HUES64 (cell line): ENCODE results near the gene IL2RA.

ENCODE experiments used
- H3K27ac ChIP-seq: 2 replicates; pipeline ENCODE4 v1.7.0; 2013; ENCODE audit warnings: low read depth, low read length, inconsistent platforms
- H3K27me3 ChIP-seq: 2 replicates; pipeline ENCODE4 v1.6.1; 2013; ENCODE audit warnings: mild to moderate bottlenecking, low read length; ENCODE audit not compliant: insufficient read depth
- H3K36me3 ChIP-seq: 2 replicates; pipeline ENCODE4 v1.6.1; 2013; ENCODE audit warnings: mild to moderate bottlenecking, low read length; ENCODE audit not compliant: insufficient read depth
- H3K4me1 ChIP-seq: 2 replicates; pipeline ENCODE4 v1.6.1; 2013; ENCODE audit warnings: mild to moderate bottlenecking, low read length, moderate library complexity; ENCODE audit not compliant: insufficient read depth
- H3K4me3 ChIP-seq: 2 replicates; pipeline ENCODE4 v1.5.1; 2013; ENCODE audit warnings: mild to moderate bottlenecking, low read length, moderate library complexity
- H3K9ac ChIP-seq: 2 replicates; pipeline ENCODE4 v1.6.1; 2013; ENCODE audit warnings: mild to moderate bottlenecking, low read depth, low read length
- H3K9me3 ChIP-seq: 2 replicates; pipeline ENCODE4 v1.6.1; 2013; ENCODE audit warnings: low read depth, low read length; ENCODE audit not compliant: insufficient read depth
- WGBS: fragments of 150-250, 120-280 bp; methylation state at CpG from one replicate; pipeline ENCODE4 v1.1.7; 2013; ENCODE audit warnings: missing lambda C conversion rate; 5-methylcytosine and 5-hydroxymethylcytosine counted together

IL2RA gene

DNA sequence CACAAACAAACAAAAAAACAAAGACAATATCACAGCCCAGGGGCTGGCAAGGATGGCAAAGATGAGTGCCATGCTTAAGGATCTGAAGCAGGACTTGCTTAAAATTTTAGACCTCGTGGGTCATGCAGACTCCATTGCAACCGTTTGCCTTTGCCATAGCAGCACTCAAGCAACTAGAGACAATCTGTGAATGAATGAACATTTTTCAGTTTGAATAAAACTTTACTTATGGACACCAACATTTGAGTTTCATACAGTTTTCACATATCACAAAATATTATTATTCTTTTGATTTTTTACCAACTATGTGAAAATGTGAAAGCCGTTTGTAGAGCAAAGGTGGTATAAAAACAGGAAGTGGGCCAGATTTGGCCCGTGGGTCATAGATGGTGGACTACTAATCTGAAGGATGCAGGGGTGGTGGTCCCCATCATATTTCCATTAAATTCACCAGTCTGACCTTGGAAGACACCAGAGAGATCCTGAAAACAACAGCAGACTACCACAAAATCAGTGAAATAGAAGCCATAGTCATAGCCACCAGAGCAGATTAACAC lies 18.3 kb upstream of the IL2RA start:
- Histone ChIP-seq H3K36me3 (no peaks in the 10 kb centered on the region), H3K27me3 (no peaks in the 10 kb centered on the region), H3K4me1 (peaks cover 7% of the 10 kb centered on the region), H3K4me3 (no peak overlapping the region), H3K27ac (no peak overlapping the region), H3K9me3 (no peaks in the 10 kb centered on the region), H3K9ac (no peak overlapping the region)
- 93% methylated on average over 4 of the region's 4 CpGs for WGBS

DNA sequence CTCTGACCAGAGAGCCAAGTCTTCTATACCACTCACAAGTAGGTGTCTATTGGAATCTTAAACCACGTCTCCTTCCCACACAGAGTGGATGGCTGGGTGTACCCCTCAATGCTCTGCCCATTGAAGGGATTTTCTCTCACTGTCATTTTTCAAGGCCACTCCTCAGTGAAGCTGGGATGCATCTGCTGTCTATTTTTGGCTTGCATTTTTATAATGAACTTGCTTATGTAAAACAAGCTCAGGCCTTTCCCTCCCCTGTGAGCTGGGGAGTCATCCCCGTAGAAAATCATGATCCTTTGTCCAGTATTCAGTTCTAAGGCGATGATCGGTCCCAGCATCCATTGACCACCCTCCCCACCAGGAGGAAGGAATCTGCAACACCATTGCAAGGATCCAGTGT lies 16.9 kb upstream of the IL2RA start:
- Histone ChIP-seq H3K9ac (no peak overlapping the region), H3K4me1 (peaks cover 7% of the 10 kb centered on the region), H3K9me3 (no peaks in the 10 kb centered on the region), H3K27me3 (no peaks in the 10 kb centered on the region), H3K4me3 (no peak overlapping the region), H3K36me3 (no peaks in the 10 kb centered on the region), H3K27ac (no peak overlapping the region)
- 90% methylated on average over 4 of the region's 4 CpGs for WGBS

DNA sequence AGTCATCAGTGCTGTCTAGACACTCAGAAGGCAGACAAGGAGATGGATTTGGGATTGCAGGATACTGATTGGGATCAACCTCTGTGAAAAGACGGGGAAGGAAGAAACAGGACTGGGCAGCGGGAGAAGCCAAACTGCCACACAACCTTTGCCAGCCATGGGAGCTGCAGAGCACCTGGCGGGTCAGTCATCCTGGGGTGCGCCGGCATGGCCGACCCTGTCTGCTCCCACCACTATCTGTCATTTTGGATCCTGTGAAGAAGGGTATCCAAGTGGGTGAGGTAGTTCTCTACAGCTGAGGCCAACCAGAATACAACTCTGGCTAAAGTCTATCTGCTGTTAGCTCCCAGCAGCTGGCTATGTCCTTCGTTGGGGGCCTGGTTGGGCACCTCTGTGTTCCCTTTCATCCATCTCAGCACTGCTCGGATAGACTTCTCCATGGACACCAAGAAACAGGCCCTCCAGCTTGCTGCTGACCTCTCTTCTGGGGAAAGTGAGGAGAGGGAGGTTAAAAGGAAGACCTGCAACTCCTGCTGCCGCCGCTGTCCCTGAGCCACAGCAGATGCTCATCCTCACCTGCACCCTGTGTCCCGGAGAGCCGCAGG lies 15.0 kb upstream of the IL2RA start:
- Histone ChIP-seq H3K9ac (no peak overlapping the region), H3K9me3 (no peaks in the 10 kb centered on the region), H3K27me3 (no peaks in the 10 kb centered on the region), H3K4me1 (no peaks in the 10 kb centered on the region), H3K4me3 (no peak overlapping the region), H3K36me3 (no peaks in the 10 kb centered on the region), H3K27ac (no peak overlapping the region)
- 86% methylated on average over 12 of the region's 12 CpGs for WGBS

DNA sequence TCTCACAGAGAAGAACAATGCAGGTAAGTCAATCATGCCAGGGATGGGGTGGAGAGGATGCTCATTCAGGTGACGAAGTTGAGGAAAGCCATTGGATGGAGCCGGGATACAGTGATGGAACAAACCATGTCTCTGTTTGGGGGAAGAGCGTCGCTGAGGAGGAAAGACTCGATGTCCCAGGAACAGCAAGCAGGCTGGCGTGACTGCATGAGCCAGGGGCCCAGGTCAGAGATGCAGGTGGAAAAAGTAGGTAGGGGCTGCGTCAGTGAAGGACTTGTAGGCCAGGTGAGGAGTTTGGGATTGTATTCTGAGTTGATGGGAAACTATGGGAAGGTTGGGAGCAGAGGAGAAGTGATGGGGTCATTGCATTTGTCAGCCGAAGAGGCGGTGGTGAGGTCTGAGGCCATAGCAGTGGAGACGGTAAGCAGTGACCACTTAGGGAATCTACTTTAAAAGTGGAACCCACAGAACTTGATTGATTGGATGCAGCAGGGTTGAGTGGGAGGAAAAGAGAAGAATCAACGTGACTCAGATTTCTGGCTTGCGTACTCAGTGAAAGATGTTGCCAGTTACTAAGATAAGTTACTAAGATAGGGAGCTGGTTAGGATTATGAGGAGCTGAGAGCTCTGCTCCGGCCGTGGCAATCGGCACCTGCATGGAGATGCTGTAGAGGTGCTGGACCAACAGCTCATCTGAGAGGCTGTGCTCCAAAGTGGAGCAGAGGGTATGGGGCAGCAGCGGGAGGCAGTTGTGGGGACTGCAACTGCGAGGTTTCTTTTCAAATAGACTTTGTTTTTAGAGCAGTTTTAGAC lies 12.5 kb upstream of the IL2RA start:
- H3K4me1 ChIP-seq = no peaks in the 10 kb centered on the region
- H3K36me3 ChIP-seq = no peaks in the 10 kb centered on the region
- H3K27ac ChIP-seq = no peak overlapping the region
- no peaks in the 10 kb centered on the region for H3K27me3 ChIP-seq
- no peak overlapping the region for H3K4me3 ChIP-seq
- H3K9me3 ChIP-seq = no peaks in the 10 kb centered on the region
- 85% methylated on average over 17 of the region's 17 CpGs for WGBS
- H3K9ac ChIP-seq = no peak overlapping the region

DNA sequence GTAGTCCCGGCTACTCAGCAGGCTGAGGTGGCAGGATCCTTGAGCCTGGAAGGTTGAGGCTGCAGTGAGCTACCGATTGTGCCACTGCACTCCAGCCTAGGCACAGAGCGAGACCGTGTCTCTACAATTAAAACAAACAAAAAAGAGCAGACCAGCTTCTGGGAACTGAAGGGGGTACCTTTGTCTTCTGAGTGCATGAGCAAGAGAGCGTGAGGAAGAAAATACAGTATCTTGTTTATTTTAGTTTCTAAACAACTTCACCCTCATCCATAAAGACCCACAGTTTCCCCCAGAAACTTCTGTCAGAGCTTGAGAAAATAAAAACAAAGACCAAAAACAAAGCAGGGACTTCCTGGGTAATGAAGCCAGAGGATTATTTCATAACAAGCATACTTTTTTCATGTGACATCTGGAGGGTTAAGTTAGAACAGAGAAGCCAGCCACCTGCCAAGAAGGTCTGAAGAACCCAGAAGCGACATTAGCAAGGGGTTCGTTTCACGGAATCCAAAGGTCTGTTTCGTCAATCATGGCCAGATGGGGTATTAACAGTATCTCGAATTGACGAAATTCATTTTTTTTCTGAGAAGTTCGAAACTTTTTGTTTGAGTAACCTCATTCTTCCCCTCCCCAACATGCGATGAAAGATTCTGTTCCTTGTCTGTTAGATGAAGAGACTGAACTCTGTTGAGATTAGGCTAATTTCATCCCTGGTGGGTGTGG lies 10.2 kb upstream of the IL2RA start:
- Histone ChIP-seq H3K9ac (no peak overlapping the region), H3K9me3 (no peaks in the 10 kb centered on the region), H3K4me3 (no peak overlapping the region), H3K27me3 (no peaks in the 10 kb centered on the region), H3K36me3 (no peaks in the 10 kb centered on the region), H3K27ac (no peak overlapping the region), H3K4me1 (no peaks in the 10 kb centered on the region)
- 86% methylated on average over 11 of the region's 13 CpGs for WGBS

DNA sequence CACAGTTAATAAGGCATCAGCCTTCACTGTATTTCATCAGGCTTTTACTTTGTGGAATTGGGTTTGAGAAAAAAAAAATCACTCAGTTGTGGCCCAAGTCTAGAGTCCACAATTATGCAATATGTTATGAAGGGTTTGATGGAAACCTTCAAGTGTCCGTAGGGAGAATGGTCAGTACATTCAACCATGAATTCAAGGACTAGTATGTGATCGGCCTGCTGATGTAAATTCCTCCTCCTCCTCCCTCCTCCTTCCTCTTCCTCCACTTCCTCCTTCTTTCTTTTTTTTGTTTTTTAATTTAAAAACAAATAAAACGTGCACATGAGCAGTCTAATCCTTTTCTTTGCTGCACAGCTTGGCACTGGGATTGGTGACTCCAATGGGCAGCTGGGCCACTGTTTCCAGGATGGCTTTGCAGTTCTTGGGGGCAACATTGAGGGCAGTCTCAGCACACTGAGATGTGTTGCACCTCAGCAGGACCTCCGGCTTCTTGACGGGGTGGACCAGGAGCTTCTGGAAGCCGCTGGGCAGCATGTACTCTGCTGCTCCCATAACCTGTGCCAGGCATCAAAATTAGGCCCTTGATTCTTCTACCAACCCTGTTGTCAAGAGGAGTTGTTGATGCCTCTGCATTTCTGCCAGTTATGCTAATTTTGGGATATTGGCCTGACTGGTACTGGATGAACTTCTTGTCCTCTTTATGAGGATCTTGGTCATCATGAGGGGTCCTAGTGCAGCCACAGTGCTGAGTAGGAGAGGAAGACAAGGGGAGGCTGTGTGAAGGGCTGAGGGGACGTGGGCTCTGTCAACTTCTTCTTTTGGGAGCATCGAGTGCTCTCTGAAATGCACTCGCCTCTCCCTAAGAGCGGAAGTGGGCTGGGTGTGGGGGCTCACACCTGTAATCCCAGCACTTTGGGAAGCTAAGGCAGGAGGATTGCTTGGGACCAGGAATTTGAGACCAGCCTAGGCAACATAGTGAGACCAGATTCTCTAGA lies 9.3 kb upstream of the IL2RA start:
- no peak overlapping the region for H3K9ac ChIP-seq
- 88% methylated on average over 10 of the region's 10 CpGs for WGBS
- H3K4me3 ChIP-seq = no peak overlapping the region

DNA sequence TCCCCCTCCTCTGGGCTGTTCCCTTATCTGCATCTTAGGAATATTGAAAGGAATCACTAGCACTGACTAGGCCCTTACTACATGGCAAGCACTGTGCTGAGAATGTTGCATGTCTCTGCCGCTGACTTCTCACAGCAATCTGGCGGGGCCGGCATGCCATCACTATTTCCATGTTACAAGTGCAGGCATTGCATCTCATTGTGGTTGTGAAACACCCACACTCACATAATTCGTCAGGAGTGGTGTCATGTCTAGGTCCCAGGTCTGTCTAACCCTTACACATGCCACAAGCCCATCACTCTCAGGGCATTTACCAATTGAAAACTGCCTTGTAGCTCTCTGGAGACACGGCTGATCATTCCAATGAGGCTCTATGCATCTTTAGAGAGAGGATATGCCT lies 8.5 kb upstream of the IL2RA start:
- 93% methylated on average over 5 of the region's 5 CpGs for WGBS
- Histone ChIP-seq H3K36me3 (no peaks in the 10 kb centered on the region), H3K4me3 (no peak overlapping the region), H3K27me3 (no peaks in the 10 kb centered on the region), H3K9ac (no peak overlapping the region), H3K27ac (no peak overlapping the region), H3K4me1 (no peaks in the 10 kb centered on the region), H3K9me3 (no peaks in the 10 kb centered on the region)

More for the DNA sequence above, 9.3 kb upstream of the IL2RA start:
- no peaks in the 10 kb centered on the region for H3K9me3 ChIP-seq
- no peaks in the 10 kb centered on the region for H3K36me3 ChIP-seq
- H3K27me3 ChIP-seq = no peaks in the 10 kb centered on the region
- H3K27ac ChIP-seq = no peak overlapping the region
- no peaks in the 10 kb centered on the region for H3K4me1 ChIP-seq

DNA sequence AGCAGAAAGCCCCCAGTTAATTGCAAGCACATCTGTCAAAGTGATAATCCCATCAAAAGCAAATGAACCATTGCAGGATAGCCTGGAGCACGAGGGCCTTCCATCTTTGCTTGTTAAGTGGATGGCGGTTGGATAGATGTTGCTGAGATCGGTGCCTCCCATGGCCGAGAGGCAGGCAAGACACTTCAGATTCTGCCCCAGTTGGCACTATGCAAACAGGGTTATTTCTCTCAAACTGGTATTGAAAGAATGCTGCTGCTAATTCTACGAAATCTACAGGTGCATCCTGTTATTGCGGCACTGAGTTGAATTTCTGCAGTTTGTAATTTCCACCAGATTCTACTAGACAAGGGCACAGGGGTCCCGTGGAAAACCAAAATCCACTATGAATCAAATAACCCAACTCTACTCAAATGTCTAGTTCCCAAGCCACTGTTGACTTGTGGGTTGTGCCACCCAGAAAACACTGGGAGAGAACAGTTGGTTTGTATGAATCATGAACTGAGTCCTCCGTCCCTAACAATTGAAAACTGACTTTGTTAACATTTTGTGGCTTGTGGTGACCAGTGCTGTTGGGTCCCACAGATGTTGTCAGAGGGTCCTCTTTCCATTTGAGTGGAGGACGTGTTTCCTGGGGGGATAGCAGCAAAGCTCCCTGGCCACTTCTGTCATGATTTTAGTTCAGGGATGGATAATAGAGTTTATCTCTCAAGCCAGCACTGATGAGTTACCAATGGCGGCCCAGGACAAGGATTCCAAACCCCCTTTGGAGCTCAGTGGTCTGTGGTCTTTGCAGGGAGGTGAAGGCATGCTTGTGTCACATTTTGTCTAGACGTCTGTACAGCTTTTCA lies 7.1 kb upstream of the IL2RA start:
- Histone ChIP-seq H3K9ac (no peak overlapping the region), H3K36me3 (no peaks in the 10 kb centered on the region), H3K4me3 (no peak overlapping the region), H3K27ac (no peak overlapping the region), H3K27me3 (no peaks in the 10 kb centered on the region), H3K4me1 (no peaks in the 10 kb centered on the region), H3K9me3 (no peaks in the 10 kb centered on the region)
- 90% methylated on average over 11 of the region's 11 CpGs for WGBS

DNA sequence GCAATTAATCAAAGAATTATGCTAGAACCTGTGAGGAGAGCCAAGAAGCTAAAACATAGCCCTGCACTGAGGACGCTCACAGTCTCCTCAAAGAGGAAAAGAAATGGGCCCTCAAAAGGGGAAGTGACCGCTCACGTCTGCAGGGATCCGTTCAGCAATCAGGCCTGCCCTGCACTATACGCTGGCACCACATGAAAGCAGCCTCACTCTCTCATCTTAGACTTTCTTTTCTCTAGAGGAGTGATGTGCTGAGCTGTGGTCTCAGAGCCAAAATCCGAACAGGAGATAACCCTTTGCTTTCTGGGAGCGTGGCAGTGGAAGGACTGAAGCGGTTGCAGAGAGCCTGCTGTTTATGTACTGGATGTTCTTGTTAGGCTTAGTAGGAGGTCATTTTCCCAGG lies 6.3 kb upstream of the IL2RA start:
- 93% methylated on average over 8 of the region's 8 CpGs for WGBS
- Histone ChIP-seq H3K9me3 (no peaks in the 10 kb centered on the region), H3K36me3 (no peaks in the 10 kb centered on the region), H3K4me1 (no peaks in the 10 kb centered on the region), H3K4me3 (no peak overlapping the region), H3K27ac (no peak overlapping the region), H3K9ac (no peak overlapping the region), H3K27me3 (no peaks in the 10 kb centered on the region)

DNA sequence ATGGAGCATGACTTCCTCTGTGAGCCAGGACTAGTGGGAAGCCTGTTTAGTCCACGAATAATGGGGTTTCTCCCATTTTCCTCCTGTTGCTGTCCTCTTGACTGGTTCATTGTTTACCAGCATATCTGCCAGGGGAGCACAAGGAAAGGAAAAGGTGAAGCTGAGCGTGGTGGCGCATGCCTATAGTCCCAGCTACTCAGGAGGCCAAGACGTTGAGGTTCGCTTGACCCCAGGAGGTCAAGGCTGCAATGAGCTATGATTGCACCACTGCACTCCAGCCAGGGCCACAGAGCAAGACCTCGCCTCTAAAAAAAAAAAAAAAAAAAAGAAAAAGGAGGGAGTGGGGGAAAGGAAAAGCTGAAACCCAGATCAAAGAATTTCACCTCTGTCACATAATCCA lies 5.8 kb upstream of the IL2RA start:
- no peaks in the 10 kb centered on the region for H3K4me1 ChIP-seq
- no peak overlapping the region for H3K4me3 ChIP-seq
- no peaks in the 10 kb centered on the region for H3K36me3 ChIP-seq
- no peak overlapping the region for H3K27ac ChIP-seq
- H3K9me3 ChIP-seq = no peaks in the 10 kb centered on the region
- H3K27me3 ChIP-seq = no peaks in the 10 kb centered on the region
- 80% methylated on average over 6 of the region's 6 CpGs for WGBS
- no peak overlapping the region for H3K9ac ChIP-seq
